HG02885 (cell line): Measurements from ENCODE around the gene BCKDK.
"Not testable (repeated sequence)": the region's sequence is repeated elsewhere in the genome, so short reads cannot be mapped to it uniquely, and the experiment has no call there.

Experiments used
- ATAC-seq: cut with Tn5 transposase; IDR thresholded peaks from one replicate; pipeline ENCODE4 v1.9.1; 2021; ENCODE audit warnings: mild to moderate bottlenecking; ENCODE audit not compliant: unreplicated experiment, poor library complexity

BCKDK gene

GRCh38 chr16:31093132-31093703 lies 15.0 kb upstream of the BCKDK start:
- ATAC-seq = no peak

GRCh38 chr16:31094088-31094423 lies 14.1 kb upstream of the BCKDK start:
- peak; percentile 5 for ATAC-seq

- peak; percentile 85 for ATAC-seq
Measured at GRCh38 chr16:31094424-31095120, 13.6 kb upstream of the BCKDK start, which contains the start of gene VKORC1. Gene VKORC1, minus strand, starts transcription at chr16:31094797. Its CDS starts 68 bp downstream, at chr16:31094729.

- ATAC-seq = no peak
Measured at GRCh38 chr16:31099860-31100638, 8.1 kb upstream of the BCKDK start.

- ATAC-seq = not testable (repeated sequence)
Measured at GRCh38 chr16:31100876-31101641, 7.1 kb upstream of the BCKDK start.

- no peak for ATAC-seq
Measured at GRCh38 chr16:31105677-31106213, 2.4 kb upstream of the BCKDK start.

GRCh38 chr16:31106509-31107464 lies 1.4 kb upstream of the BCKDK start:
- no peak for ATAC-seq

- peak; percentile 53 for ATAC-seq
Measured at GRCh38 chr16:31107465-31107867, 720 bp upstream of the BCKDK start.

DNA sequence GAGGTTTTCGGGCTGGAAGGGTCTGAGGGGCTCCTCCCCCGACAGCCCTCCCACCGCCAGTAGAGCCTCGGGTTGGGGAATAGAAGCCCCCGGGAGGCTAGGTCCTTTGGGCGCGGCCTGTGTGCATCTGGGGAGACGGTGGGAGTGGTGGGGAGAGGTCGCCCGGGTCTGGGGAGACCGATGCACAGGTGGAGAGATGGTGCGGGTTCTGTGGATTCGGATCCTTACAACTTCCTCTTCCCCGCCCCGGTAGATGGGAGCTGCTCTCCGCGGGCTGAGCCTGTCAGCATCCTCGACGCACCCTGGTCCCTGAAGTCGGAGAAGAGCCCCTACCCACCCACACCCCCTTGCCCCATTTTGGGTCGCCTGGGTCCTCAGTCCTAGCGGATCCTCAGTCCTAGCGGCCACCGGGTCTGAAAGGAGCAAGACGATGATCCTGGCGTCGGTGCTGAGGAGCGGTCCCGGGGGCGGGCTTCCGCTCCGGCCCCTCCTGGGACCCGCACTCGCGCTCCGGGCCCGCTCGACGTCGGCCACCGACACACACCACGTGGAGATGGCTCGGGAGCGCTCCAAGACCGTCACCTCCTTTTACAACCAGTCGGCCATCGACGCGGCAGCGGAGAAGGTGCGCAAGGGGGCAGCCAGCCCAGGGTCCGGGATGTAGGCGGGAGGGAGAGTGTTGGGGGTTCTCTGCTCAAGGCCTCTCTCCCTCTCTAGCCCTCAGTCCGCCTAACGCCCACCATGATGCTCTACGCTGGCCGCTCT lies 790 bp downstream of the BCKDK start:
- no peak for ATAC-seq

DNA sequence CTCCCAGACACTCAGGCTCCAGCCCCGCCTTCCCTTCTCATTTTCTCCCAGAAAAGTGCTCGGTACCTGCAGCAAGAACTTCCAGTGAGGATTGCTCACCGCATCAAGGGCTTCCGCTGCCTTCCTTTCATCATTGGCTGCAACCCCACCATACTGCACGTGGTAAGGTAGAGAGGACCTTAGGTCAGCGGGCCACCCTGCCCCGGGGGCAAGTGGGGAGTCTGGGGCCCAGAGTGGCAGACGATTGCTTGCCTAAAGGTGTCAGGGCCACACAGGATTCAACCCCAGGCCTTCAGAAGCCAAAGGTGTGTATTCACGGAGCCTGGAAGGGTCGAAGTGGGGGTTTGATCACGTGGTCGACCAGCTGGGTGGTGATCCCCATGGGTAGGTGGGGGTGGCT lies 1.4 kb downstream of the BCKDK start:
- ATAC-seq = no peak

DNA sequence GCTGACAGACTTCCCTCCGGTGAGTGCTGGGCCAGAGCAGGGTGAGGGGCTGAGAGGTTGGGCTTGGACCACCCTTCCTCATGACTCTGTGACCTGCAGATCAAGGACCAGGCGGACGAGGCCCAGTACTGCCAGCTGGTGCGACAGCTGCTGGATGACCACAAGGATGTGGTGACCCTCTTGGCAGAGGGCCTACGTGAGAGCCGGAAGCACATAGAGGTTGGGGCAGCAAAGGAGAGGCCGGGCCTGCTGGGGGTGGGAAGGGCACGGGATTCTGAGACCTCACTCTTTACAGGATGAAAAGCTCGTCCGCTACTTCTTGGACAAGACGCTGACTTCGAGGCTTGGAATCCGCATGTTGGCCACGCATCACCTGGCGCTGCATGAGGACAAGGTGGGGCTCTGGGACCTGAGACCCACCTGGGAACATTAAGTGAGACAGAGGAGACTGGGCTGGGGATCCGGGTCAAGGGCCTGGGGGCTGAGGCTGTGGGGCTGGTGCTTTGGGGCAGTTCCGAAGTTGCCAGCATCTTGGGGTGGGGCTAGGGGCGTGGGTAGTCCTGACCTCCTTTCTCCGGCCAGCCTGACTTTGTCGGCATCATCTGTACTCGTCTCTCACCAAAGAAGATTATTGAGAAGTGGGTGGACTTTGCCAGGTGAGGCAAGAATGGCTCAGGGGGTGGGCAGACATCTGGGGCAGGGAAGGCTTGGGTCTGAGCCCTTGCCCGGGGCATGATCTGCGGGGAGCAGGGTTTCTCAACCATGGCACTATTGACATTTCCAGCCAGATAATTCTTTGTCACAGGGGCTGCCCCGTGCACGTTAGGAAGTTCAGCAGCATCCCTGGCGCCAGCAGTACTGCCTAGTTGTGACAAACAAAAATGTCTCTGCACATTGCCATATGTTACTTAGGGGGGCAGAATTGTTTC lies 2.2 kb downstream of the BCKDK start:
- ATAC-seq = no peak

GRCh38 chr16:31111881-31112466 lies 3.8 kb downstream of the BCKDK start:
- no peak for ATAC-seq

DNA sequence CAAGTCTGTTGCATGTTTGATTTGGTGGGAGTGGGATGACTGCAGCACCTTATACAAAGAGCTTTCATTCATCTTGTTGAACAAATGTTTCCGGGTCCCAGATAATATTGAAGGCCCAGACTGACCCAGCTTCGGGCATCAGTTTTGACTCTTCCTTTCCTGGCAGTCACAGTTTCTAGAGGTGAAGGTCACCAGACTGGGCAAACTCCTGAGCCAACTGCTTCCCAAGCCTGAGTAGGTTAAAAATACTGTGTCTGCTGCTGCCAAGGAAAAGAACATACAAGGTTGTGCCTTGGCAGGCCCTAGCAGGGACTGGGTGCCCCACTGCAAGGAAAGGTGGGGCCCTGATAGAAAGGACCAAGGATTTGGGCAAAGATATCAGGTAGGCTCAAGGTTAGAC lies 4.5 kb downstream of the BCKDK start:
- no peak for ATAC-seq

GRCh38 chr16:31113121-31114120 lies 5.2 kb downstream of the BCKDK start:
- no peak for ATAC-seq

DNA sequence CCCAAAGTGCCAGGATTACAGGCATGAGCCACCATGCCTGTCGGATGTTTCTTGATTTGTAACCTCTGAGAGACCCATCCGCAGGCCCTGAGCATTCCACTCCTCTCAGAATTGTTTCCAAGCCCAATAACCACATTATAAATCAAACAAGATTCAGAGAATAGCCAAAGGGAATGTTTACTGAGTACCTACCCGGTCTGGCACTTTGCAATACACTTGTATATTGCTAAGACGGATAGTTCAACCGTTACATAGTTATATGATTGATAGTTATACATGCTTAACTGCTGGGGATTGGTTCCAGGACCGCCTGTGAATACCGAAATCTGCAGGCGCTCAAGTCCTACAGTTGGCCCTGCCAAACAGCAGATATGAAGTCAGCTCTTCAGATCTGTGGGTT lies 6.3 kb downstream of the BCKDK start:
- ATAC-seq = no peak
